Measurements from ENCODE around the gene METTL25.

DNA sequence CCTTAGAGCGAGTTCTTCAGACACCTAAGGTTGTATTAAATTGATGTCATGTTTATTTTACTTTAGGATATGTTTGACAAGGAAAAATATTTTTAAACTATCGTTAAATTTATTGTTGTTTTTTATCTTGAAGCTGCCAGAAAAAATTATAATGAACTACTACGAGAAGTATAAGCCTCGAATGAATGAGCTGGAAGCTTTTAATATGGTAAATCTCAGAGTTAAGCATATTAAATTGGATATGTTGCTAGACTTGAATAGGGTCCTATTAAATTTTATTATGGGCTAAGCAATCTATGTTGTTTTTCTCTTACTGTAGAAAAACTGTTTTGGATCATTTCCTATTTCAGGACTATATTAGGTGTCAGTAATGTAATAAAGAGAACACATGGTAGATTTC, 118.2 kb downstream of the METTL25 start:
- no peak for TF ChIP-seq EZH2 (optimal IDR thresholded peaks at IDR 0.05; ENCODE audit: low read depth, low read length)
- TF ChIP-seq, protein P1, sequence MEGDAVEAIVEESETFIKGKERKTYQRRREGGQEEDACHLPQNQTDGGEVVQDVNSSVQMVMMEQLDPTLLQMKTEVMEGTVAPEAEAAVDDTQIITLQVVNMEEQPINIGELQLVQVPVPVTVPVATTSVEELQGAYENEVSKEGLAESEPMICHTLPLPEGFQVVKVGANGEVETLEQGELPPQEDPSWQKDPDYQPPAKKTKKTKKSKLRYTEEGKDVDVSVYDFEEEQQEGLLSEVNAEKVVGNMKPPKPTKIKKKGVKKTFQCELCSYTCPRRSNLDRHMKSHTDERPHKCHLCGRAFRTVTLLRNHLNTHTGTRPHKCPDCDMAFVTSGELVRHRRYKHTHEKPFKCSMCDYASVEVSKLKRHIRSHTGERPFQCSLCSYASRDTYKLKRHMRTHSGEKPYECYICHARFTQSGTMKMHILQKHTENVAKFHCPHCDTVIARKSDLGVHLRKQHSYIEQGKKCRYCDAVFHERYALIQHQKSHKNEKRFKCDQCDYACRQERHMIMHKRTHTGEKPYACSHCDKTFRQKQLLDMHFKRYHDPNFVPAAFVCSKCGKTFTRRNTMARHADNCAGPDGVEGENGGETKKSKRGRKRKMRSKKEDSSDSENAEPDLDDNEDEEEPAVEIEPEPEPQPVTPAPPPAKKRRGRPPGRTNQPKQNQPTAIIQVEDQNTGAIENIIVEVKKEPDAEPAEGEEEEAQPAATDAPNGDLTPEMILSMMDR (IDR thresholded peaks at IDR 0.05; ENCODE audit: low read length), result no peak
